ENCODE measurements around the gene ANKRD63. TPM values are rescaled to one million over a fixed set of nuclear protein-coding genes. Genes with fewer than 3 reads are reported as not detected.

The ANKRD63 gene
- polyA plus RNA-seq, 4 donors = 0.04 to 0.16 TPM; not detected in 2

DNA sequence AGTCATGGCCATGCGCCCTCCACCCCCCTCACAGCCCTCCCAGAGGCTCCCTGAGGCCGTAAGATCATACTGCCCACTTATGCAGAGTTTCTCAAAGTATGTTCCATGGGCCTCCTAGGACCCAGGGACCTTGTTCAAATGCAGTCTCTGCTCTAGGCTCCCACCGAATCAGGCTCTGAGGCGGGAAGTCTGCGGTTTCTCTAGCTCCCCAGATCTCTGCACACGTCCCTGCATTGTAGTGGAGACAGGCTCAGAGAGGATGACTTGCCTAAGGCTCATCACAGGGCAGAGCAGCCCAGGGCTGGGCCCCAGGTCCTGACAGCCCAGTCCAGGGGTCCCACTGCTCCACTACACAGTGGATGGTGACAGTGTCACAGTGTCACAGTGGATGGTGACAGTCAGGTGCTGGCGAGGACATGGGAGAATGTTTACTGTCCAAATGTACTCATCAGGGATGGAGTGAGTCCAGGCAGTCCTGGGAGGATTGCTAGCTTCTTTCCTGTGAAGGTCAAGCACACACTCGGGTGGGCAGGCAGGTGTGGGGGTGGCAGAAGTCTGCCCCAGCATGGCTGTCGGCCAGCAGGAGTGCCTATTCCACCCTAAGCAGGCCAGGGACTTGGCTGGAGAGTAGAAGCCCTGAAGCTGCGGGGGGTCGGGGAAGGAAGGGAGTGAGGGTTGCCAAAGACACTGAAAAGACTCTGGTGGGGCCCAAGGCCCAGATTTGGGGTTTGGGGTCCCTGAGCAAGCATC is 12.4 kb downstream of the ANKRD63 start:
- Histone ChIP-seq H3K4me3 (ENCODE audit: low read depth in 1 of 3, low read length in 3 of 3) (no peak overlapping the region), H3K27ac (ENCODE audit: low read depth in 1 of 3, low read length in 2 of 3) (no peak overlapping the region), H3K4me1 (ENCODE audit: control insufficient read depth in 3 of 3, insufficient read depth in 2 of 3, low read depth in 1 of 3, low read length in 2 of 3) (peaks cover 0 to 3% (median 0%) of the 10 kb centered on the region in 3 donors), H3K36me3 (ENCODE audit: control insufficient read depth in 3 of 3, insufficient read depth in 2 of 3, low read depth in 1 of 3, low read length in 3 of 3) (peaks cover 0 to 87% (median 0%) of the 10 kb centered on the region in 3 donors), H3K27me3 (ENCODE audit: control insufficient read depth in 3 of 3, insufficient read depth in 3 of 3, low read length in 3 of 3) (no peaks in the 10 kb centered on the region), H3K9me3 (ENCODE audit: control insufficient read depth in 2 of 2, insufficient read depth in 1 of 2, low read depth in 1 of 2, low read length in 1 of 2) (no peaks in the 10 kb centered on the region)
- 81 to 84% (median 81%) methylated on average over 11 of the region's 11 CpGs for WGBS, 3 donors
- FAIRE-seq = no peak
- no peak for DNase-seq

DNA sequence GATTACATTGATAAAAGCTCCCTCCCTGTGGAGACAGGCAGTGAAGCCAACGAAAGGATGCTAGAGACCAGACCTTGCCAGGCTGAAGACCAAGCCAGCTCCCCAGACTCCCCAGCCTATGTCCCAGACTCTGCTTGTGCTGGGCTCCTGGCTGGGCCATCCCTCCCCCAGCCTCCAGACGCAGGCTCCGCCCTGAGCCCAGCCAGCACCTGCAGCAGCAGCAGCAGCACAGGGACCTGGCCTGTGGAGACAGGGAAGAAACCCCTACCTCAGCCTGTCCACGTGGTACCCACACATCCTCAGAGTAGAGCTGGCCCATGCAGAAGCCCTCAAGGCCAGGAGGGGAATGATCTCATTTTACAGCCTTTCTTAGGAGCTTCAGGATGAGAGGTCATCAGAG is 13.3 kb downstream of the ANKRD63 start:
- peaks cover 0 to 94% (median 0%) of the 10 kb centered on the region in 3 donors for H3K36me3 ChIP-seq (ENCODE audit: control insufficient read depth in 3 of 3, insufficient read depth in 2 of 3, low read depth in 1 of 3, low read length in 3 of 3)
- H3K4me3 ChIP-seq (ENCODE audit: low read depth in 1 of 3, low read length in 3 of 3) = no peak overlapping the region
- no peak for FAIRE-seq

DNA sequence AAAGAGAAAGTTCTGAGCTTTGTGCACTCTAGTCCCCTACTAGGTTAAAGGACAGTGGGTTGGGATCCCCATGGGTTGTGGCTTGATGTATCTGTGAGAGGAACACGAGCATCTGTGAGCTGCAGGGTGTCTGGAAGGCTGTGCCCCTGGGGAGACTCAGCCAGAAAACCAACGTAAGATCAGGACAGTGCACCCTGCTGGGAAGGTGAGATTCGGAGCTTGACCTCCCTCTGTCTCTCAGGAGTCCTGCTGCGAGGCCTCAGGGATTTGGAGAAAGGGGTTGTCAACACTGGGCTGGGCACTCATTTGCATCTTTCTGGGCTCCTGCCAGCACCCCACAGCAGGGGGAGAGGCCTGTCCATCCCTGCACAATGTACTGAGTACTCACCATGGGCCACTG is 15.2 kb downstream of the ANKRD63 start:
- H3K9me3 ChIP-seq (ENCODE audit: control insufficient read depth in 2 of 2, insufficient read depth in 1 of 2, low read depth in 1 of 2, low read length in 1 of 2) = no peaks in the 10 kb centered on the region
- H3K4me3 ChIP-seq (ENCODE audit: low read depth in 1 of 3, low read length in 3 of 3) = no peak overlapping the region
- DNase-seq (no peak), FAIRE-seq (no peak)
- 83 to 89% (median 86%) methylated on average over 4 of the region's 4 CpGs for WGBS, 3 donors
- no peak overlapping the region for H3K27ac ChIP-seq (ENCODE audit: low read depth in 1 of 3, low read length in 2 of 3)
- H3K27me3 ChIP-seq (ENCODE audit: control insufficient read depth in 3 of 3, insufficient read depth in 3 of 3, low read length in 3 of 3) = no peaks in the 10 kb centered on the region
- peaks cover 0 to 81% (median 0%) of the 10 kb centered on the region in 3 donors for H3K36me3 ChIP-seq (ENCODE audit: control insufficient read depth in 3 of 3, insufficient read depth in 2 of 3, low read depth in 1 of 3, low read length in 3 of 3)
- peaks cover 0 to 14% (median 0%) of the 10 kb centered on the region in 3 donors for H3K4me1 ChIP-seq (ENCODE audit: control insufficient read depth in 3 of 3, insufficient read depth in 2 of 3, low read depth in 1 of 3, low read length in 2 of 3)

More for the DNA sequence above, 13.3 kb downstream of the ANKRD63 start:
- H3K4me1 ChIP-seq (ENCODE audit: control insufficient read depth in 3 of 3, insufficient read depth in 2 of 3, low read depth in 1 of 3, low read length in 2 of 3) = peaks cover 0 to 3% (median 0%) of the 10 kb centered on the region in 3 donors
- no peak overlapping the region for H3K27ac ChIP-seq (ENCODE audit: low read depth in 1 of 3, low read length in 2 of 3)
- WGBS, 3 donors = 75 to 86% (median 80%) methylated on average over 4 of the region's 4 CpGs
- DNase-seq = no peak
- no peaks in the 10 kb centered on the region for H3K27me3 ChIP-seq (ENCODE audit: control insufficient read depth in 3 of 3, insufficient read depth in 3 of 3, low read length in 3 of 3)
- H3K9me3 ChIP-seq (ENCODE audit: control insufficient read depth in 2 of 2, insufficient read depth in 1 of 2, low read depth in 1 of 2, low read length in 1 of 2) = no peaks in the 10 kb centered on the region

DNA sequence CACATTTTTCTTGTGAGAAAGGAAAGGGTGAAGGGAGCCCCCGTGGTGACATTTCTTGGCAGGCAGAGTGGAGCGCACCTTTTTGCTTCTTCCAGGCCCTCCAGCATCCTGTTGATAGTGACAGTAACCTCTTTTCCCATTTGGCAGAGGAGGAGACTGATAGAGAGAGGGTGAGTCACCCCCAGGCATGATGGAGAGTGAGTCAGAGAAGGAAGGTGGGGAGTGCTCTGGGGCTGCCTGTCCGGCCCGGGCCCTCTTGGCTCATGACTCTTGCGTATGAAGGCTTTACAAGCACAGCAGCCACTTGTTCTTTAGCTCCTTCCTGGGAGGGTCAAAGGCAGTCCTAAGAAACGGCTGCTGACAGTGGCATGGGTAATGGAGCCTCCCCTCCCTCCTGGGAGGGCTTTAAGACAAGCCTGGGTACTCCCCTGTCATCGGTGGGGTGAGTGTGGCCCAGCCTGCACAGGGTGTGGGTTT is 16.0 kb downstream of the ANKRD63 start:
- peaks cover 0 to 18% (median 0%) of the 10 kb centered on the region in 3 donors for H3K4me1 ChIP-seq (ENCODE audit: control insufficient read depth in 3 of 3, insufficient read depth in 2 of 3, low read depth in 1 of 3, low read length in 2 of 3)
- H3K27me3 ChIP-seq (ENCODE audit: control insufficient read depth in 3 of 3, insufficient read depth in 3 of 3, low read length in 3 of 3) = no peaks in the 10 kb centered on the region
- FAIRE-seq = no peak
- H3K9me3 ChIP-seq (ENCODE audit: control insufficient read depth in 2 of 2, insufficient read depth in 1 of 2, low read depth in 1 of 2, low read length in 1 of 2) = no peaks in the 10 kb centered on the region
- no peak for DNase-seq
- H3K4me3 ChIP-seq (ENCODE audit: low read depth in 1 of 3, low read length in 3 of 3) = no peak overlapping the region
- peaks cover 0 to 73% (median 0%) of the 10 kb centered on the region in 3 donors for H3K36me3 ChIP-seq (ENCODE audit: control insufficient read depth in 3 of 3, insufficient read depth in 2 of 3, low read depth in 1 of 3, low read length in 3 of 3)
- 56 to 71% (median 58%) methylated on average over 7 of the region's 7 CpGs for WGBS, 3 donors
- no peak overlapping the region for H3K27ac ChIP-seq (ENCODE audit: low read depth in 1 of 3, low read length in 2 of 3)

DNA sequence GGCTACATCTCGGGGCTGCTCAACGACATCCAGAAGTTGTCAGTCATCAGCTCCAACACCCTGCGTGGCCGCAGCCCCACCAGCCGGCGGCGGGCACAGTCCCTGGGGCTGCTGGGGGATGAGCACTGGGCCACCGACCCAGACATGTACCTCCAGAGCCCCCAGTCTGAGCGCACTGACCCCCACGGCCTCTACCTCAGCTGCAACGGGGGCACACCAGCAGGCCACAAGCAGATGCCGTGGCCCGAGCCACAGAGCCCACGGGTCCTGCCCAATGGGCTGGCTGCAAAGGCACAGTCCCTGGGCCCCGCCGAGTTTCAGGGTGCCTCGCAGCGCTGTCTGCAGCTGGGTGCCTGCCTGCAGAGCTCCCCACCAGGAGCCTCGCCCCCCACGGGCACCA is 17.0 kb downstream of the ANKRD63 start:
- Histone ChIP-seq H3K4me1 (ENCODE audit: control insufficient read depth in 3 of 3, insufficient read depth in 2 of 3, low read depth in 1 of 3, low read length in 2 of 3) (peaks cover 0 to 15% (median 0%) of the 10 kb centered on the region in 3 donors), H3K4me3 (ENCODE audit: low read depth in 1 of 3, low read length in 3 of 3) (no peak overlapping the region), H3K36me3 (ENCODE audit: control insufficient read depth in 3 of 3, insufficient read depth in 2 of 3, low read depth in 1 of 3, low read length in 3 of 3) (peaks cover 0 to 69% (median 0%) of the 10 kb centered on the region in 3 donors), H3K9me3 (ENCODE audit: control insufficient read depth in 2 of 2, insufficient read depth in 1 of 2, low read depth in 1 of 2, low read length in 1 of 2) (no peaks in the 10 kb centered on the region), H3K27ac (ENCODE audit: low read depth in 1 of 3, low read length in 2 of 3) (no peak overlapping the region), H3K27me3 (ENCODE audit: control insufficient read depth in 3 of 3, insufficient read depth in 3 of 3, low read length in 3 of 3) (no peaks in the 10 kb centered on the region)
- FAIRE-seq (no peak), DNase-seq (no peak)
- 91 to 94% (median 93%) methylated on average over 19 to 20 of the region's 20 CpGs for WGBS, 3 donors

DNA sequence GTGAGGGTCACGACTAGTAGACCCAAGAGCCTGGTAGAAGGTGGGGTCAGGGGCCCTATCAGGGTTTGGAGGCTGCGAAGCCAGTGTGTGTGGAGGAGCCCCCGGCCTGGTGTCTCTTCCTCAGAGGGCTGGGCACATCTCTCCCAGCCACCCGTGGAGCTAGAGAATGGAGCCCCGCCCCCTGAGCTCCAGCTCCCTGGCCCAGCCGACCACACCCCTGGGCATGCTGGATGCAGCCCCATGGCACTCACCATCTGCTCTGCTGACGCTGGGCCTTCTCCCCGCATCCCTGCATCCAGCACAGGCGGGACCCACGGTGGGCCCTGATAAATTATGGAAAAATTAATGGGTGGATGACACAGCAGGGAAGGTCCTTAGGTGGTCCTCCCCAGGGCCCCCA is 17.5 kb downstream of the ANKRD63 start:
- Histone ChIP-seq H3K27ac (ENCODE audit: low read depth in 1 of 3, low read length in 2 of 3) (no peak overlapping the region), H3K4me1 (ENCODE audit: control insufficient read depth in 3 of 3, insufficient read depth in 2 of 3, low read depth in 1 of 3, low read length in 2 of 3) (peaks cover 0 to 15% (median 0%) of the 10 kb centered on the region in 3 donors), H3K9me3 (ENCODE audit: control insufficient read depth in 2 of 2, insufficient read depth in 1 of 2, low read depth in 1 of 2, low read length in 1 of 2) (no peaks in the 10 kb centered on the region), H3K27me3 (ENCODE audit: control insufficient read depth in 3 of 3, insufficient read depth in 3 of 3, low read length in 3 of 3) (no peaks in the 10 kb centered on the region), H3K4me3 (ENCODE audit: low read depth in 1 of 3, low read length in 3 of 3) (no peak overlapping the region), H3K36me3 (ENCODE audit: control insufficient read depth in 3 of 3, insufficient read depth in 2 of 3, low read depth in 1 of 3, low read length in 3 of 3) (peaks cover 0 to 65% (median 0%) of the 10 kb centered on the region in 3 donors)
- WGBS, 3 donors = 76 to 82% (median 79%) methylated on average over 10 of the region's 10 CpGs
- DNase-seq = no peak
- FAIRE-seq = no peak

DNA sequence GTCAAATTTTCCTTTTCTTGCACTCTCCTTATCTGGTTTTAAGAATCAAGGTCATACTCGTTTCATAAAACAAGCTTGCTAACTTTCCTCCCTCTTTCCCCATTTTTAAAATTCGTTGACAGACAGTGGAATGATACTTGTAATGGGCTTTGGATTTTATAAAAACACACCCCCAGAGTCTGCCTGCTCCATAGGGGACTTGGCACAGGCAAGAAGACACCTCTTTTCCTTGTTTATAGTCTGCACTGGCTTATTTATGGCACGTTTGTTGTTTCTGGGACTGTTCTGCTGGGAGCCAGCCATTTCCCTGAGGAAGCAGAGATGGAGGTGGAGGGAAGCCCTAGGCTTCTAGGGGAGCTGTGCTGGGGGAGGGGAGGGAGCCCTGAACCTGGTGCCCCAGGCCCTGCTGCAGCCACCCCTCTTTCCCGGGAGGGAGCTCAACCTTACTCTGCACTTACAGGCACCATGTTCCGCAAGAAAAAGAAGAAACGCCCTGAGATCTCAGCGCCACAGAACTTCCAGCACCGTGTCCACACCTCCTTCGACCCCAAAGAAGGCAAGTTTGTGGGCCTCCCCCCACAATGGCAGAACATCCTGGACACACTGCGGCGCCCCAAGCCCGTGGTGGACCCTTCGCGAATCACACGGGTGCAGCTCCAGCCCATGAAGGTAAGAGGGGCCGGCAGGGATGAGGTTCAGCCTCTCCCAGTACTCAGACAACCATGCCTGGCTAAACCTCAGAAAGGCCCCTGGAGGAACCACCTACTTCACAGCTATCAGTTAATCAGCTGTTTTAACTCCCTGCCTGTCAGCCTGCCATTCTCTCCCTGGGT is 18.3 kb downstream of the ANKRD63 start:
- FAIRE-seq (no peak), DNase-seq (no peak)
- Histone ChIP-seq H3K27me3 (ENCODE audit: control insufficient read depth in 3 of 3, insufficient read depth in 3 of 3, low read length in 3 of 3) (no peaks in the 10 kb centered on the region), H3K9me3 (ENCODE audit: control insufficient read depth in 2 of 2, insufficient read depth in 1 of 2, low read depth in 1 of 2, low read length in 1 of 2) (no peaks in the 10 kb centered on the region), H3K4me3 (ENCODE audit: low read depth in 1 of 3, low read length in 3 of 3) (no peak overlapping the region), H3K4me1 (ENCODE audit: control insufficient read depth in 3 of 3, insufficient read depth in 2 of 3, low read depth in 1 of 3, low read length in 2 of 3) (peaks cover 0 to 15% (median 0%) of the 10 kb centered on the region in 3 donors), H3K27ac (ENCODE audit: low read depth in 1 of 3, low read length in 2 of 3) (no peak overlapping the region), H3K36me3 (ENCODE audit: control insufficient read depth in 3 of 3, insufficient read depth in 2 of 3, low read depth in 1 of 3, low read length in 3 of 3) (peaks cover 0 to 58% (median 0%) of the 10 kb centered on the region in 3 donors)
- 84 to 87% (median 84%) methylated on average over 16 of the region's 16 CpGs for WGBS, 3 donors

DNA sequence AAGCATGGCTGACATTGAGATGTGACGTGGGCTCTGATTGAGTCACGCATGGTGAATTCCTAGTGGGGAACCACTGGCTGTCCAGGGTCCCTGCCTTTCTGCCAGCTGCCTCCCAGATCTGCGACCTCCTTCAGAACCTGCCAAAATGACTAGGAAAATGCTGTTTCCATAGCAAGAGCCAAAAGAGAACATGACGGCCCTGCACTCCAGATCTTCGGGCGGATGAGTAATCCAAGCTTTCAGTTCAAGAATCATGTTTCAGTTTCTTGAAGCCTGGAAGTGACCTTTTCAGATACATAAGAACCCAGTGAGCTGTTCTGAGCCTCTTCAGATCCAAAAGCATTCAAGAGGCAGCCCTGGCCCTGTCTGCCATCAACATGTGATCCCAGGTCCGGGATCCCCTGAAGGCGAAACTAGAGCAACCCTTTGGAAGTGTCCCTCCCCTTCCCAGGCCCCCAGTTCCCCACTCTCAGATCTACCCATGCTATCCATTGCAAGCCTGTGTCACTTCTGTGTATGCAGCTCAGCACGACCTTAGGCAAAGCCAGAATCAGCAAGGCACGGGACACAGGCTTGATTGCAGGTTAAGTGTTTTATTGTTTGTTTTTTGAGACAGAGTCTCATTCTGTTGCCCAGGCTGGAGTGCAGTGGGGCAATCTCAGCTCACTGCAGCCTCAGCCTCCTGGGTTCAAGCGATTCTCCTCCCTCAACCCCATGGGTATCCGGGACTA is 19.7 kb downstream of the ANKRD63 start:
- Histone ChIP-seq H3K9me3 (ENCODE audit: control insufficient read depth in 2 of 2, insufficient read depth in 1 of 2, low read depth in 1 of 2, low read length in 1 of 2) (no peaks in the 10 kb centered on the region), H3K27ac (ENCODE audit: low read depth in 1 of 3, low read length in 2 of 3) (peak overlapping the region in 1 of 3 donors; percentile 34), H3K4me3 (ENCODE audit: low read depth in 1 of 3, low read length in 3 of 3) (no peak overlapping the region), H3K4me1 (ENCODE audit: control insufficient read depth in 3 of 3, insufficient read depth in 2 of 3, low read depth in 1 of 3, low read length in 2 of 3) (peaks cover 0 to 15% (median 0%) of the 10 kb centered on the region in 3 donors), H3K27me3 (ENCODE audit: control insufficient read depth in 3 of 3, insufficient read depth in 3 of 3, low read length in 3 of 3) (no peaks in the 10 kb centered on the region), H3K36me3 (ENCODE audit: control insufficient read depth in 3 of 3, insufficient read depth in 2 of 3, low read depth in 1 of 3, low read length in 3 of 3) (peaks cover 0 to 56% (median 0%) of the 10 kb centered on the region in 3 donors)
- peak in 1 of 2 donors; percentile 77 for DNase-seq
- FAIRE-seq = no peak
- WGBS, 3 donors = 70 to 77% (median 73%) methylated on average over 12 of the region's 12 CpGs
